Natural killer cell (primary cell): ENCODE measurements around the gene IL1A. TPM values are rescaled to one million over a fixed set of nuclear protein-coding genes. Genes with fewer than 3 reads are reported as not detected.

Experiments used
- ATAC-seq, 3 donors: fragments of 150-1000 bp in 2 of 3; fragments of 200-7000 bp in 1 of 3; cut with Tn5 transposase; 1 replicate in 1 of 3; 2 replicates in 2 of 3; pipeline ENCODE4 v1.10.0; 2021; ENCODE audit warnings: mild to moderate bottlenecking in 2 of 3, moderate library complexity in 2 of 3
- DNase-seq, 2 donors: peaks; one replicate each; pipeline versions ENCODE4 v3.0.0 to v3.0.0-alpha.2; 2013 to 2021; ENCODE audit warnings: mixed read lengths in 1 of 2
- H3K27ac ChIP-seq: one replicate; pipeline ENCODE4 v1.5.1; 2013; ENCODE audit warnings: mild to moderate bottlenecking, low read length
- H3K27me3 ChIP-seq: one replicate; pipeline ENCODE4 v1.6.1; 2013; ENCODE audit warnings: low read length; ENCODE audit not compliant: control insufficient read depth, insufficient read depth
- H3K36me3 ChIP-seq: one replicate; pipeline ENCODE4 v1.6.1; 2013; ENCODE audit warnings: low read length; ENCODE audit not compliant: control insufficient read depth, insufficient read depth
- H3K4me1 ChIP-seq: one replicate; pipeline ENCODE4 v1.6.1; 2013; ENCODE audit warnings: low read length; ENCODE audit not compliant: control insufficient read depth, insufficient read depth
- H3K4me3 ChIP-seq: one replicate; pipeline ENCODE4 v1.5.1; 2013; ENCODE audit warnings: low read length
- H3K9me3 ChIP-seq: one replicate; pipeline ENCODE4 v1.6.1; 2013; ENCODE audit warnings: low read length; ENCODE audit not compliant: control insufficient read depth, insufficient read depth
- H3K27ac Mint-ChIP-seq, 2 donors: one replicate each; pipeline ENCODE4 v1.8.0; 2022; ENCODE audit warnings: mild to moderate bottlenecking in 2 of 2, mixed read lengths in 2 of 2, moderate library complexity in 1 of 2
- H3K27me3 Mint-ChIP-seq, 2 donors: one replicate each; pipeline ENCODE4 v1.8.0; 2022; ENCODE audit warnings: low read depth in 2 of 2, mixed read lengths in 2 of 2
- H3K36me3 Mint-ChIP-seq: one replicate; pipeline ENCODE4 v1.8.0; 2022; ENCODE audit warnings: mixed read lengths
- H3K4me1 Mint-ChIP-seq, 2 donors: one replicate each; pipeline ENCODE4 v1.8.0; 2022; ENCODE audit warnings: mixed read lengths in 2 of 2
- H3K4me3 Mint-ChIP-seq: one replicate; pipeline ENCODE4 v1.8.0; 2022; ENCODE audit warnings: mild to moderate bottlenecking, moderate library complexity, mixed read lengths
- H3K9me3 Mint-ChIP-seq, 2 donors: one replicate each; pipeline ENCODE4 v1.8.0; 2022; ENCODE audit warnings: mixed read lengths in 2 of 2
- WGBS: methylation state at CpG from one replicate; pipeline ENCODE4 v1.1.7; 2013; ENCODE audit warnings: missing lambda C conversion rate; ENCODE audit not compliant: insufficient coverage; 5-methylcytosine and 5-hydroxymethylcytosine counted together
- intact Hi-C: fragments of 100-400 bp; cut with micrococcal nuclease; formaldehyde crosslinking; loops from one replicate; pipeline ENCODE4 v1.14.2; 2022
- total RNA-seq, 4 donors: library from RNA; stranded (reverse); fragments of 120-200 nt in 1 of 4; gene quantifications; one replicate each; pipeline versions ENCODE4 v1.2.3 to v1.2.4, GENCODE V29; 2013 to 2022
- TF ChIP-seq, protein P1 (sequence below): fragments of 200-600 bp; IDR thresholded peaks from one replicate; pipeline ENCODE4 v1.8.0; 2022; ENCODE audit warnings: antibody characterized with exemption

Gene IL1A
- total RNA-seq, 3 donors from 2014 or later (not counting 1 experiment from before 2014, with no cell fraction given) = 0.45 to 1.6 TPM; not detected in 1

DNA sequence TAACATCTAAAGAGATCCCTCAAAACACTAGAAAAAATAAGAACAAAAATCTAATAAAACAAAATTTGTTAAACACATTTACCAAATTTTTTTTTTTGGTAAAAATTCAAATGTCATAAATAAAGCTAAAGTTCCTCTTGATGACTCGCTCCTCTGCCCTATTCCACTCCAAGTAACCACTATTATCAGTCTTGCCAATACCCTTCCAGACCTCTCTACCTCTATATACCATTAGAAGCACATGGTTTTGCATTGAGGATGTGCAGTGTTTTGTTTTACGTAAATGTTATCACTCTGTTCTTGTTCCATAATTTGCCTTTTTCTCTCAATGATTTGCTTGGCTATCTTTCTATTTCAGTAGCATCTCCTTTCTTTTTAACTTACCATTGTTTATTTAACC lies 41.4 kb upstream of the IL1A start:
- H3K36me3 Mint-ChIP-seq = no peaks in the 10 kb centered on the region
- intact Hi-C loops = loop anchor here (10.0 kb wide), 1 partner anchor 59 kb away; no protein-coding TSS in a partner anchor
- Histone ChIP-seq H3K4me3 (no peak overlapping the region), H3K27me3 (no peaks in the 10 kb centered on the region), H3K27ac (no peak overlapping the region), H3K36me3 (no peaks in the 10 kb centered on the region), H3K9me3 (no peaks in the 10 kb centered on the region), H3K4me1 (peaks cover 28% of the 10 kb centered on the region)
- ATAC-seq (no peak), DNase-seq (no peak)
- H3K4me3 Mint-ChIP-seq = no peak overlapping the region
- H3K27me3 Mint-ChIP-seq = peaks cover 0 to 3% of the 10 kb centered on the region in 2 donors
- H3K27ac Mint-ChIP-seq = peak overlapping the region in 1 of 2 donors; percentile 12
- H3K9me3 Mint-ChIP-seq = no peaks in the 10 kb centered on the region
- TF ChIP-seq, protein P1, sequence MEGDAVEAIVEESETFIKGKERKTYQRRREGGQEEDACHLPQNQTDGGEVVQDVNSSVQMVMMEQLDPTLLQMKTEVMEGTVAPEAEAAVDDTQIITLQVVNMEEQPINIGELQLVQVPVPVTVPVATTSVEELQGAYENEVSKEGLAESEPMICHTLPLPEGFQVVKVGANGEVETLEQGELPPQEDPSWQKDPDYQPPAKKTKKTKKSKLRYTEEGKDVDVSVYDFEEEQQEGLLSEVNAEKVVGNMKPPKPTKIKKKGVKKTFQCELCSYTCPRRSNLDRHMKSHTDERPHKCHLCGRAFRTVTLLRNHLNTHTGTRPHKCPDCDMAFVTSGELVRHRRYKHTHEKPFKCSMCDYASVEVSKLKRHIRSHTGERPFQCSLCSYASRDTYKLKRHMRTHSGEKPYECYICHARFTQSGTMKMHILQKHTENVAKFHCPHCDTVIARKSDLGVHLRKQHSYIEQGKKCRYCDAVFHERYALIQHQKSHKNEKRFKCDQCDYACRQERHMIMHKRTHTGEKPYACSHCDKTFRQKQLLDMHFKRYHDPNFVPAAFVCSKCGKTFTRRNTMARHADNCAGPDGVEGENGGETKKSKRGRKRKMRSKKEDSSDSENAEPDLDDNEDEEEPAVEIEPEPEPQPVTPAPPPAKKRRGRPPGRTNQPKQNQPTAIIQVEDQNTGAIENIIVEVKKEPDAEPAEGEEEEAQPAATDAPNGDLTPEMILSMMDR = no peak
- peaks cover 41 to 43% of the 10 kb centered on the region in 2 donors for H3K4me1 Mint-ChIP-seq
- WGBS = 86% methylated on average over 1 of the region's 2 CpGs

DNA sequence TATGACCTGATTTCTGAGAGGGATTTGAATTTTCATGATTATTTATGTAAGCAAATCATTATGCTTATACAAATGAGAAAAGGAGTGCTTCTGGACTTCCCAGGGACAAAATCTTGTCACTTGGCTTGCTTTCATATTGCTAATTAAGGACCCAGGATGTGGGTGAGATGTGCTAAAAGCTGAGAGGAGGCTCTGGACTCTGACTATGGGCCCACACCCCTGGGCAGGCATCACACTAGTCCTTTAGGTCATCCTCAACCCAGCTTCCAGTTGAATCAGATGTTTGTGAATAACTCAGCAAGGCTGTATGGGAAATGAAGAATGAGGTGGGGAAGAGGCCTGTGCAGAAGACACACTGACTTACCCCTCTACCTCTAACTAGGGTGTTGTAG lies 40.4 kb upstream of the IL1A start:
- TF ChIP-seq, protein P1 = no peak
- Histone ChIP-seq H3K4me1 (peaks cover 28% of the 10 kb centered on the region), H3K27me3 (no peaks in the 10 kb centered on the region), H3K36me3 (no peaks in the 10 kb centered on the region), H3K9me3 (no peaks in the 10 kb centered on the region), H3K4me3 (no peak overlapping the region), H3K27ac (no peak overlapping the region)
- peaks cover 0 to 3% of the 10 kb centered on the region in 2 donors for H3K27me3 Mint-ChIP-seq
- no peaks in the 10 kb centered on the region for H3K9me3 Mint-ChIP-seq
- ATAC-seq (peak in 1 of 3 donors; percentile 48), DNase-seq (no peak)
- intact Hi-C loops = loop anchor here (10.0 kb wide), 1 partner anchor 60 kb away; no protein-coding TSS in a partner anchor
- H3K36me3 Mint-ChIP-seq = no peaks in the 10 kb centered on the region
- peak overlapping the region; percentile 49 for H3K4me3 Mint-ChIP-seq
- peaks cover 46 to 51% of the 10 kb centered on the region in 2 donors for H3K4me1 Mint-ChIP-seq
- peak overlapping the region; percentile 50 to 78 for H3K27ac Mint-ChIP-seq

DNA sequence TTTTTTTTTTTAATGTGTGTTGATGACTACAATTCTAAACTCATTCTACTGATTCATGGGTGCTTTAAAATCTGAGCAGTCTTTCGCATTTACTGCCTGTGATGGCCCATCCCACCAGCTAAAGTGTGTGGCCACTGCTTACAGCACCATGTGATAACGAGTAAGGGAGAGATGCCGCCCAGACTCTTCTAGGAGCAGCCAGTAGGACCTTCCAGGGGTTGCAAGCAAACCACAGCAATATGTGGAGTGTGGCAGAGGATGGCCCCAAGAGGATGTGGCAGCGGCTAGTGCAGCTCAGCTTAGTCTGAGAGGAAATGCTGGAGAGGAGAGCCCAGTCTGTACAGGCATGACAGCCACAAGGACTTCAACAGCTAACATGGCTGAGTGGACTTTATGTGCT lies 37.4 kb upstream of the IL1A start:
- intact Hi-C loops = loop anchor here (10.0 kb wide), 1 partner anchor 63 kb away; no protein-coding TSS in a partner anchor
- Mint-ChIP-seq H3K9me3 (no peaks in the 10 kb centered on the region), H3K4me3 (peak overlapping the region; percentile 40)

More for the DNA sequence above, 37.4 kb upstream of the IL1A start:
- H3K27ac Mint-ChIP-seq = peak overlapping the region; percentile 60 to 79
- H3K36me3 Mint-ChIP-seq = no peaks in the 10 kb centered on the region
- H3K4me1 Mint-ChIP-seq = peaks cover 46 to 51% of the 10 kb centered on the region in 2 donors
- Histone ChIP-seq H3K27me3 (no peaks in the 10 kb centered on the region), H3K4me1 (peaks cover 28% of the 10 kb centered on the region), H3K36me3 (no peaks in the 10 kb centered on the region), H3K4me3 (no peak overlapping the region), H3K27ac (no peak overlapping the region), H3K9me3 (no peaks in the 10 kb centered on the region)
- H3K27me3 Mint-ChIP-seq = no peaks in the 10 kb centered on the region
- DNase-seq = peak in 1 of 2 donors; percentile 22
- TF ChIP-seq, protein P1 = no peak
- 17% methylated on average over 4 of the region's 4 CpGs for WGBS
- ATAC-seq = peak; percentile 62 to 68 (median 64)
